Measurements from ENCODE around the gene MYO15A.

MYO15A gene

DNA sequence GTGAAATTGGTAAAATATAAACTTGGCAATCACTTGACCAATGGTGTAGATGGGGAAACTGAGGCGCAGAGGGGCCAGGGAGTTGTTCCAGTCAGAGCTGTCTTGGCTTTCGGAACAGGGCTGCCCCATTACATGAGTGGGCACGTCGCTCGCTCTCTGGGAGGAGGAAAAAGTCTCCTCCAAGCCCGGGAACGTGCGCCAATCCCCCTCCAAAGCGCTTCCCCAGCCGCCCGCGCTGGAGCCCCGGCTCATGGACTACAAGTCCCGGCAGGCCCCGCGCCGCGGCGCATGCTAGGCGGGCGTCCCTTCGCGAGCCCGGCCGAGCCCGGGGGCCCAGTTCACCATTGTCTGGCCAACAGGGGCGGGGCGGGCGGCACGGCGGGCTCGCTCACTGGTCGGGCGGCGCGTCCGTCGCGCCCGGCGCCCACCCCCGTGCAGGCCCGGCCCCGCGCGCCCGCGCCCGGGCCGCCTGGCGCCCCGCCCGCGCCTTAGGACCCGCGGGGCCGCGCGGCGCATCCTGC is 116.6 kb downstream of the MYO15A start, which contains the start of gene LLGL1:
Gene LLGL1, plus strand, starts transcription at position 515 of the 521 bp plus-strand sequence. CDS start 48 bp downstream, outside the sequence.
- peak; percentile 90 to 97 (median 96) for DNase-seq

- DNase-seq: peak in 1 of 4 experiments; percentile 51
These were observed 117.2 kb downstream of the MYO15A start for GRCh38 chr17:18225642-18226283.

DNA sequence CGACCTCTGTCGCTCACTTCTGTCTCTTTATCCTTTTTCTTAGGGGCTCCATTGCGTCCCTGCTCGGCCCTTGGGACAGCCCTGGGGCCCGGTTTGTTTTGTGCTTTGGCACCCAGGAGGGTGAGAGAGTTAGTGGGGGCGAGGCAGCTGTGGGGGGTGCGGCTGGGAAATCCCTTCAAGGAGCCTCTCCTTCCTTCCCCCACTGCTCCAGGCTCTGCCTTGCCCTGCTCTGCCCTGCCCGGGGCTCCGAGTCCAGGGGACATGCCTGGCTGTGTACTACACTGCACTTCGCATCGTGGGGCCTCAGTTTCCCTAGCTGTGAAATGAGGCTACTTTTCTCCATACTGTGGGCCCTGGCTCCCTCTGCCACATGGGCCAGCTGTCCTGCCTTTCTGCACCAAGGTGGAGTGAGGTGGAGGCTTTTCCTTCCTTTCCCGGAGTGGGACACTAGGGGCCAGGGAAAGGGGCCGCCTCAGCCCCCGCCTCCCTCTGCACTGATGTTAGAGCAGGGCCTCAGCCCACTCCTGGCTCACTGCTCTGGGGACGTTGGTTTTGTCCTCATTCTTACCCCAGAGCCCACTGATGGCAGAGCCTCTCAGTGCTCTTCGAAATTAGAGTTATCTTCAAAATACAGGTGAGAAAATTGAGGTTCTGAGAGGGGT is 117.9 kb downstream of the MYO15A start:
- no peak for DNase-seq

GRCh38 chr17:18227635-18228034 is 119.1 kb downstream of the MYO15A start:
- DNase-seq: no peak

- DNase-seq: no peak
These were observed 119.7 kb downstream of the MYO15A start for GRCh38 chr17:18228176-18228682.

GRCh38 chr17:18229254-18229653 is 120.7 kb downstream of the MYO15A start:
- no peak for DNase-seq

Measured in activated CD4-positive, CD25-positive, alpha-beta regulatory T cell (primary cell).